ENCODE results near the gene ZFP91.

- TF ChIP-seq POLR2A (IDR thresholded peaks at IDR 0.05) (no peak), CTCF (IDR thresholded peaks at IDR 0.05) (no peak)
Observed at GRCh38 chr11:58606930-58607714, 28.3 kb downstream of the ZFP91 start.
